ENCODE data around the gene LRRTM4.

Gene LRRTM4

GRCh38 chr2:76866464-76866863 lies 655.7 kb downstream of the LRRTM4 start:
- H3K4me3 Mint-ChIP-seq, result no peak overlapping the region
- peaks cover 8% of the 10 kb centered on the region for H3K9me3 Mint-ChIP-seq
- DNase-seq (no peak), ATAC-seq (no peak)
- H3K27me3 Mint-ChIP-seq, result no peaks in the 10 kb centered on the region
- H3K36me3 Mint-ChIP-seq (ENCODE audit: low read depth), result no peaks in the 10 kb centered on the region
- no peaks in the 10 kb centered on the region for H3K4me1 Mint-ChIP-seq
- no peak overlapping the region for H3K27ac Mint-ChIP-seq

- Mint-ChIP-seq H3K9me3 (peaks cover 8% of the 10 kb centered on the region), H3K27ac (no peak overlapping the region), H3K36me3 (ENCODE audit: low read depth) (no peaks in the 10 kb centered on the region), H3K27me3 (no peaks in the 10 kb centered on the region), H3K4me1 (no peaks in the 10 kb centered on the region), H3K4me3 (no peak overlapping the region)
- no peak for DNase-seq
- no peak for ATAC-seq
Measured at GRCh38 chr2:76862901-76863300, 659.3 kb downstream of the LRRTM4 start.

GRCh38 chr2:76861708-76862107 lies 660.5 kb downstream of the LRRTM4 start:
- Mint-ChIP-seq H3K4me1 (no peaks in the 10 kb centered on the region), H3K27me3 (no peaks in the 10 kb centered on the region), H3K9me3 (peaks cover 8% of the 10 kb centered on the region), H3K4me3 (no peak overlapping the region), H3K36me3 (ENCODE audit: low read depth) (no peaks in the 10 kb centered on the region), H3K27ac (no peak overlapping the region)
- ATAC-seq (no peak), DNase-seq (no peak)

DNA sequence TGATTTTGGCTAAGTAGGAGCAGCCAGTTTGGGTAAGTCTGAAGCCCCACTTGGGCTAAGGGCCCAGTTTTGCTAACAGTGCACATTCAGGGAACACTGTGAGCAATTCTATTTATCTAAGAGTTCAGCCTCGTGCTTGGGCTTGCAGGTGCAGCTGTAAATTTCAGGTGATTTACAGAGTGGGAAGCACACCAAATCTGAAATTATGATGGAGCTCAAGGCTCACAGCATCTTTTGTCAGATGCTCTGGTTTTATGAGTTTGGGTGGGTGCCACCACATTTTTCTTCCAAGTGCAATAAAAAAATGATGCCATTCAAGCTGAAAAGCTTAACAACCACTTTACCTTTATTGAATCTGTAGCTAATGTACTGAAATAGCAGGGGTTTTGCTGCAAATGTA lies 671.2 kb downstream of the LRRTM4 start:
- no peaks in the 10 kb centered on the region for H3K27me3 Mint-ChIP-seq
- H3K27ac Mint-ChIP-seq, result no peak overlapping the region
- no peaks in the 10 kb centered on the region for H3K36me3 Mint-ChIP-seq (ENCODE audit: low read depth)
- H3K4me1 Mint-ChIP-seq, result no peaks in the 10 kb centered on the region
- no peak overlapping the region for H3K4me3 Mint-ChIP-seq
- peaks cover 15% of the 10 kb centered on the region for H3K9me3 Mint-ChIP-seq
- DNase-seq (no peak), ATAC-seq (no peak)

- H3K4me1 Mint-ChIP-seq, result no peaks in the 10 kb centered on the region
- H3K9me3 Mint-ChIP-seq, result peaks cover 16% of the 10 kb centered on the region
- no peaks in the 10 kb centered on the region for H3K36me3 Mint-ChIP-seq (ENCODE audit: low read depth)
Measured at GRCh38 chr2:76849086-76849485, 673.1 kb downstream of the LRRTM4 start.

DNA sequence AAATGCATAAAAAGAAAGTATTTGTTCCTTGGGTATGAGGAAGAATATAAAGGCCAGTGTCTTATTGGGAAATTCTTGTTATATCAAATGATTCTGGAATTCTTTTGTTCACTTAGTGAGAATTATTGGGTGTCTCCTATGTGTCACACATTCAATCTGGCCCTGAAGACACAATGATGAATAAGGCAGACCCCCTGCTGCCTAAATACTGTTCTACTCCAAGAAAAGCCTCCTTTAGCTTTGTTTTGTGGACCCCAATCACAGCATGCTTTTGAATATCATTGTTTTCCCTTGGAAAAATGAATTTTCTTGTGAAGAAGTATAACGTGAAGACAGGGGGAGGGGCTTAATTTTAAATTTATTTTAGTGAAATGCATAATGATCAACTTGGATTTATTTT lies 682.4 kb downstream of the LRRTM4 start:
- Mint-ChIP-seq H3K27me3 (no peaks in the 10 kb centered on the region), H3K27ac (no peak overlapping the region), H3K4me1 (no peaks in the 10 kb centered on the region), H3K36me3 (ENCODE audit: low read depth) (no peaks in the 10 kb centered on the region), H3K4me3 (no peak overlapping the region), H3K9me3 (peaks cover 9% of the 10 kb centered on the region)
- DNase-seq (no peak), ATAC-seq (no peak)

More at GRCh38 chr2:76849086-76849485, 673.1 kb downstream of the LRRTM4 start:
- no peak for DNase-seq
- ATAC-seq, result no peak
- no peak overlapping the region for H3K27ac Mint-ChIP-seq
- H3K27me3 Mint-ChIP-seq, result no peaks in the 10 kb centered on the region
- H3K4me3 Mint-ChIP-seq, result no peak overlapping the region

DNA sequence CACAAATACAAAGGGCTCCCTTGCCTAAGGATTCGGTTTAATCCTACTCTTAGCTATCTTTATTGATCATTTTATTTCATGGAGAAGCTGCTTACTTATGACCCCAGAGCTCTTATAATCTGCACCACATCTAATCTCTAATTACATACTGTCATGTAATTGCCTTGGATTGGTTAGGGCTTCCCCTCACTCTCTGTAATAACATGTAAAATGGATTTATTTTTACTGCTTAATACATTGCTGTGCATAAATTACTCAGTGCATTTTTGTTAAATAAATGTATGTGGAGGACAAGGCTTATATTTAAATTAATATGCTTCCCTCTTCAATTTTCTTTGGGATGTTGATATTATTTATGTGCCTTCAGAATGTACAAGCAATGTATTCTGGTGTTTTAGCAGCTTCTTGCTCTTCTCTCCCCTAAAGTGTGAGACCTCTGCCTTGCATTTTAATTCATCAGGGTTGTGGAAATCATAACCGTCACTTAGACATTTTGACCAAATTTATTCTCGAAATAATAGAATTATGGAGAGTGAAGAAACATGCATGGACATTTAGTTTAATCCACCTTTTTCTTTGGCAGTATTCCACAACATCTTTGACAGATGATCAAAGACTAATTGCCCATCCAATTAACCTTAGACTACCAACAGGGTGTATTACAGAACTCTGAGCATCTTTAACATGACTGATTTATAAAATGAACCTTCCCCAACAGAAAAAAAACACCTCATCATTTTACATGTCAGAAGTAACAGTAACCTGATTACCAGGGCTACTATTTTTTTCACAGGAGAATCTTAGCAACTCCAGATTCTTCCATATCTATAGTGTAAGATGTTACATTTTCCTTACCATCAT lies 692.6 kb downstream of the LRRTM4 start:
- DNase-seq (no peak), ATAC-seq (no peak)
- Mint-ChIP-seq H3K4me3 (no peak overlapping the region), H3K27me3 (no peaks in the 10 kb centered on the region), H3K4me1 (no peaks in the 10 kb centered on the region), H3K36me3 (ENCODE audit: low read depth) (no peaks in the 10 kb centered on the region), H3K27ac (no peak overlapping the region), H3K9me3 (peaks cover 15% of the 10 kb centered on the region)

DNA sequence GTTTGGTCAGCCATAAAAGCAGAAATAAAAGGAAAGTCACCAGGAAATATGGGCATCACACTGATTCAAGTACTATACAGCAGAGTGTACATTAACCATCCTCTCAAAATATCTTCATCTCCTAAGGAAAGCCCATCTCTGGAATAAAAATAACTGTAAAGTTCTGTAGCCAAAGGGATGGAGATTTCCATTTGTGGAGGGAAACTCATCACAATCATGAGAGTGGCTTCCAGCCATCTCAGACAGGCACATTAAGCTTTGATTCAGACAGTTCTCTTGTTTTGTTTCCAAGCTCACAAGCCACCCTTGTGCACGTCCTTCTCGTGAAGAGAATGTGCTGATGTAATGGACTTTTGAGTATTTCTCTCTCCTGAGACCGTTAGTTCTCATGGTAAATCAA lies 695.5 kb downstream of the LRRTM4 start:
- peaks cover 4% of the 10 kb centered on the region for H3K9me3 Mint-ChIP-seq
- no peak overlapping the region for H3K27ac Mint-ChIP-seq
- ATAC-seq (no peak), DNase-seq (no peak)
- H3K27me3 Mint-ChIP-seq, result no peaks in the 10 kb centered on the region
- no peak overlapping the region for H3K4me3 Mint-ChIP-seq
- H3K36me3 Mint-ChIP-seq (ENCODE audit: low read depth), result no peaks in the 10 kb centered on the region
- H3K4me1 Mint-ChIP-seq, result no peaks in the 10 kb centered on the region

GRCh38 chr2:76825140-76825970 lies 696.8 kb downstream of the LRRTM4 start:
- DNase-seq, result no peak
- H3K36me3 Mint-ChIP-seq (ENCODE audit: low read depth), result no peaks in the 10 kb centered on the region
- H3K4me3 Mint-ChIP-seq, result no peak overlapping the region
- no peak for ATAC-seq
- H3K27ac Mint-ChIP-seq, result no peak overlapping the region
- H3K9me3 Mint-ChIP-seq, result peaks cover 10% of the 10 kb centered on the region
- H3K27me3 Mint-ChIP-seq, result no peaks in the 10 kb centered on the region
- no peaks in the 10 kb centered on the region for H3K4me1 Mint-ChIP-seq

DNA sequence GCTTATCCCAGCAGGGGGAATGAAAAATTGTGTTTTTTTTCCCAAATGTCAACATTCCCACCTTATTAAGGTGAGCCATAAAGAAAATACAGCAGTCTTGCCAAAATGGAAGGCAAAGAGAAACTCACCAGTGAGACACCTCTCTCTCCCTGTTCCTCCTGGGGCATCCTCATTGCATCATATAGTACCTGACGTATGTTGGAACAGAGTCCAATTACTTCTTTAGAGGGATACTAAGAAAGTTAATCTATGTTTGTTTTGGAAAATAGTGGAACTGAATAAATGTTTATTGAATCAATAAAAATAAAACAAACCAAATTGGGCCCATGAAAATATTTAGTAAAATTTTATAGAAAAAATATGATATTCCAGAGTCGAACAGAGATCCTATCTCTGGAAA lies 700.4 kb downstream of the LRRTM4 start:
- Mint-ChIP-seq H3K4me1 (no peaks in the 10 kb centered on the region), H3K36me3 (ENCODE audit: low read depth) (no peaks in the 10 kb centered on the region), H3K27me3 (no peaks in the 10 kb centered on the region), H3K27ac (no peak overlapping the region), H3K4me3 (no peak overlapping the region), H3K9me3 (peaks cover 15% of the 10 kb centered on the region)
- ATAC-seq, result no peak
- DNase-seq, result no peak

- DNase-seq (no peak), ATAC-seq (no peak)
- Mint-ChIP-seq H3K27me3 (no peaks in the 10 kb centered on the region), H3K27ac (no peak overlapping the region), H3K4me1 (no peaks in the 10 kb centered on the region), H3K4me3 (no peak overlapping the region), H3K36me3 (ENCODE audit: low read depth) (no peaks in the 10 kb centered on the region), H3K9me3 (peaks cover 12% of the 10 kb centered on the region)
Measured at GRCh38 chr2:76813084-76813483, 709.1 kb downstream of the LRRTM4 start.

DNA sequence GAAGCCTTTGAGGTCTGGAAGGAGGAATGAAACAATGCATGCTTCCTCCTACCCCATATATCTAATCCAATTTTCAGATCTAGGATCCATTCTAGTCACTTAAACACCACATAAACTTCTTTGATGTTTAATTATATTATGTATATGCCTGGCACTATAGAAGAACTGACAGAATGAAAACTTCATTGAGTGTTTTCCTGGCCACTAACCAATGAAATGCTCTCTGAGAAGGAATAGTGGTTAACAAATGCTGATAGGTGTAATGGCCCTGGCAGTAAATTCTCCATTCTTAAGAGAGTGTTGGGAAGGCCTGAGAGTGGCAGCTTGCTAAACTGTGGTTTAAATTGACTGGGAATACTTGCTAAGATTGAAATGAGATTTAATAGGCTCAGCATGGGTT lies 710.0 kb downstream of the LRRTM4 start:
- Mint-ChIP-seq H3K4me1 (no peaks in the 10 kb centered on the region), H3K4me3 (no peak overlapping the region), H3K9me3 (peaks cover 12% of the 10 kb centered on the region), H3K36me3 (ENCODE audit: low read depth) (no peaks in the 10 kb centered on the region), H3K27me3 (no peaks in the 10 kb centered on the region), H3K27ac (no peak overlapping the region)
- DNase-seq (no peak), ATAC-seq (no peak)

DNA sequence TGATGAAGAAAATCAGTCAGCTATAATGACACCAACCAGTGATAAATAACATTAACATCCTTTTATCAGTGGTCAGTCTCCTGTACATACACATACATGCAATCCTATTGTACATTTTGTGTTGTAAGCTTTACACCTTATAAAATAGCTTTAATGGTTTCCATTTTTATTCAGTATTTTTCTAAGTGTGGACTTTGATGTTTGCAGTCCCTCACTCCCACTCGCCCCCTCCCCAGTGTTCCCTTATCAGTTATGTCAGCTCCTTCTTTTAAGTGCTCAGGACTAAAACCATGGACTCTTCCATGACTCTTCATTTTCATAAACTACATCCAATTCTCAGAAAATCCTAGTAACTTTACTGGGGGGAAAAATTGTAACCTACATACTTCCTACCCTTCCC lies 713.0 kb downstream of the LRRTM4 start:
- no peak overlapping the region for H3K4me3 Mint-ChIP-seq
- DNase-seq, result no peak
- H3K27me3 Mint-ChIP-seq, result no peaks in the 10 kb centered on the region
- H3K27ac Mint-ChIP-seq, result no peak overlapping the region
- H3K36me3 Mint-ChIP-seq (ENCODE audit: low read depth), result no peaks in the 10 kb centered on the region
- peaks cover 12% of the 10 kb centered on the region for H3K9me3 Mint-ChIP-seq
- no peaks in the 10 kb centered on the region for H3K4me1 Mint-ChIP-seq
- ATAC-seq, result no peak

GRCh38 chr2:76808732-76809131 lies 713.4 kb downstream of the LRRTM4 start:
- ATAC-seq (no peak), DNase-seq (no peak)
- Mint-ChIP-seq H3K36me3 (ENCODE audit: low read depth) (no peaks in the 10 kb centered on the region), H3K9me3 (peaks cover 9% of the 10 kb centered on the region), H3K27me3 (no peaks in the 10 kb centered on the region), H3K4me1 (no peaks in the 10 kb centered on the region), H3K27ac (no peak overlapping the region), H3K4me3 (no peak overlapping the region)

Data from activated naive CD8-positive, alpha-beta T cell treated with anti-CD3 and anti-CD28 coated beads, Interleukin-2, amount 50 U/mL, for 24 hours (primary cell).